NCI-H2196 treated with DMSO at 0.1 percent for 48 hours (cell line): ENCODE measurements around the gene ACTN1.

ENCODE experiments used
- DNase-seq: peaks from one replicate; lab custom pipeline; 2025; ENCODE audit not compliant: unreplicated experiment; lab: John Stamatoyannopoulos, UW

ACTN1 gene

GRCh38 chr14:68937471-68938270, 41.4 kb downstream of the ACTN1 start:
- no peak for DNase-seq

- DNase-seq = no peak
Measured at GRCh38 chr14:68936980-68937379, 42.1 kb downstream of the ACTN1 start.

GRCh38 chr14:68936476-68936875, 42.6 kb downstream of the ACTN1 start:
- no peak for DNase-seq

GRCh38 chr14:68935761-68936214, 43.3 kb downstream of the ACTN1 start:
- DNase-seq = no peak

- no peak for DNase-seq
Measured at GRCh38 chr14:68934066-68934465, 45.0 kb downstream of the ACTN1 start.

- no peak for DNase-seq
Measured at GRCh38 chr14:68932686-68933085, 46.4 kb downstream of the ACTN1 start.

- DNase-seq = no peak
Measured at GRCh38 chr14:68932231-68932630, 46.9 kb downstream of the ACTN1 start.

GRCh38 chr14:68931474-68932051, 47.5 kb downstream of the ACTN1 start:
- no peak for DNase-seq

- DNase-seq = no peak
Measured at GRCh38 chr14:68931063-68931462, 48.0 kb downstream of the ACTN1 start.

- no peak for DNase-seq
Measured at GRCh38 chr14:68929623-68930307, 49.3 kb downstream of the ACTN1 start.

- DNase-seq = no peak
Measured at GRCh38 chr14:68928770-68929550, 50.1 kb downstream of the ACTN1 start.

GRCh38 chr14:68927956-68928675, 51.0 kb downstream of the ACTN1 start:
- DNase-seq = no peak

GRCh38 chr14:68927089-68927488, 52.0 kb downstream of the ACTN1 start:
- no peak for DNase-seq

GRCh38 chr14:68926236-68926635, 52.9 kb downstream of the ACTN1 start:
- DNase-seq = no peak

GRCh38 chr14:68925373-68925772, 53.7 kb downstream of the ACTN1 start:
- no peak for DNase-seq

- no peak for DNase-seq
Measured at GRCh38 chr14:68924186-68925158, 54.6 kb downstream of the ACTN1 start.

GRCh38 chr14:68922886-68923285, 56.2 kb downstream of the ACTN1 start:
- DNase-seq = no peak

- no peak for DNase-seq
Measured at GRCh38 chr14:68922201-68922621, 56.9 kb downstream of the ACTN1 start.

- DNase-seq = no peak
Measured at GRCh38 chr14:68921666-68922065, 57.4 kb downstream of the ACTN1 start.
